Measurements from ENCODE around the gene POLR1E. TPM values are rescaled to one million over a fixed set of nuclear protein-coding genes. Genes with fewer than 3 reads are reported as not detected.

Gene POLR1E
- total RNA-seq, 1 experiment from 2014 or later = 31.4 TPM

DNA sequence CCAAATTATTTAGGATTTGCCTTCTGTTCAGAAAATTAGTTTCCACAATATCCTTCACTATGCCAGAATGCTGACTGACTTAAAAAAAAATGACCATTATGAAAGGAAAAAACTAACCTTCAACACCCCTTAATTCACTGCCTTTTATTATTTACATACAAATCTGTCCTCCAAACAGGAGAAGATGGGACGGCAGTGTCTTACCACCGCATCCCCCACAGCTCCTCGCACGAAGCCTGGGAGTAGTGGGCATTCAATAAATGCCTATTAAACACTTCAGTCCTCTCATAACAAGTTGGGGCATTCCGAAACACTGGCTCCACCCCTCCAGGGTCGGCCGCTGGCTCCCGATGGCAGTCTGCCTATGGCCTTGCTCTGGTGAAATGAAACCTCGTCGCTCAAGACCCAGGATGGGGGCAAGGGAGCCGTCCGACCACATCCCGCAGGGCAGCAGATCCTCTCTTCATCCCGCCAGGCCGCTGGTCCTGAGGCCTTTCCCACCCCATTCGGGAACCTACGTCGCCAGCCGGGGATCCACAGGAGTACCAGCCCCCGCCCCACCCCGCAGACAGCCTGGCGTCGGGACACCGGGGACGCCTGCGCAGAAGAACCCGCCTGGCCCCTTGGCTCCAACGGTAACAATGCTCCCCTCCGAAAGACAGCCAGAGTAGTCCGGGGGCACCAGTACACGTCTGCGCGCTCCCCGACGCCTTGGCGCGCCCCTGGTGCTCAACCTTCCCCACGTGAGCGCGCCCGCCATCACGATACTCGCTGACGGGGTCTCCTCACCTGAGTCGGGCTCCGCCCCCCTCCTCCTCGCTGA lies 21.1 kb upstream of the POLR1E start (continued):
- TF ChIP-seq, protein P1, sequence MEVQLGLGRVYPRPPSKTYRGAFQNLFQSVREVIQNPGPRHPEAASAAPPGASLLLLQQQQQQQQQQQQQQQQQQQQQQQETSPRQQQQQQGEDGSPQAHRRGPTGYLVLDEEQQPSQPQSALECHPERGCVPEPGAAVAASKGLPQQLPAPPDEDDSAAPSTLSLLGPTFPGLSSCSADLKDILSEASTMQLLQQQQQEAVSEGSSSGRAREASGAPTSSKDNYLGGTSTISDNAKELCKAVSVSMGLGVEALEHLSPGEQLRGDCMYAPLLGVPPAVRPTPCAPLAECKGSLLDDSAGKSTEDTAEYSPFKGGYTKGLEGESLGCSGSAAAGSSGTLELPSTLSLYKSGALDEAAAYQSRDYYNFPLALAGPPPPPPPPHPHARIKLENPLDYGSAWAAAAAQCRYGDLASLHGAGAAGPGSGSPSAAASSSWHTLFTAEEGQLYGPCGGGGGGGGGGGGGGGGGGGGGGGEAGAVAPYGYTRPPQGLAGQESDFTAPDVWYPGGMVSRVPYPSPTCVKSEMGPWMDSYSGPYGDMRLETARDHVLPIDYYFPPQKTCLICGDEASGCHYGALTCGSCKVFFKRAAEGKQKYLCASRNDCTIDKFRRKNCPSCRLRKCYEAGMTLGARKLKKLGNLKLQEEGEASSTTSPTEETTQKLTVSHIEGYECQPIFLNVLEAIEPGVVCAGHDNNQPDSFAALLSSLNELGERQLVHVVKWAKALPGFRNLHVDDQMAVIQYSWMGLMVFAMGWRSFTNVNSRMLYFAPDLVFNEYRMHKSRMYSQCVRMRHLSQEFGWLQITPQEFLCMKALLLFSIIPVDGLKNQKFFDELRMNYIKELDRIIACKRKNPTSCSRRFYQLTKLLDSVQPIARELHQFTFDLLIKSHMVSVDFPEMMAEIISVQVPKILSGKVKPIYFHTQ (CRISPR knock-in tag; IDR thresholded peaks at IDR 0.05) = no peak
- TF ChIP-seq ZNF121 (CRISPR knock-in tag; IDR thresholded peaks at IDR 0.05) = no peak
- TF ChIP-seq, protein P2, sequence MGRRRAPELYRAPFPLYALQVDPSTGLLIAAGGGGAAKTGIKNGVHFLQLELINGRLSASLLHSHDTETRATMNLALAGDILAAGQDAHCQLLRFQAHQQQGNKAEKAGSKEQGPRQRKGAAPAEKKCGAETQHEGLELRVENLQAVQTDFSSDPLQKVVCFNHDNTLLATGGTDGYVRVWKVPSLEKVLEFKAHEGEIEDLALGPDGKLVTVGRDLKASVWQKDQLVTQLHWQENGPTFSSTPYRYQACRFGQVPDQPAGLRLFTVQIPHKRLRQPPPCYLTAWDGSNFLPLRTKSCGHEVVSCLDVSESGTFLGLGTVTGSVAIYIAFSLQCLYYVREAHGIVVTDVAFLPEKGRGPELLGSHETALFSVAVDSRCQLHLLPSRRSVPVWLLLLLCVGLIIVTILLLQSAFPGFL (CRISPR knock-in tag; IDR thresholded peaks at IDR 0.05; ENCODE audit: borderline replicate concordance) = no peak
- TF ChIP-seq, protein P3, sequence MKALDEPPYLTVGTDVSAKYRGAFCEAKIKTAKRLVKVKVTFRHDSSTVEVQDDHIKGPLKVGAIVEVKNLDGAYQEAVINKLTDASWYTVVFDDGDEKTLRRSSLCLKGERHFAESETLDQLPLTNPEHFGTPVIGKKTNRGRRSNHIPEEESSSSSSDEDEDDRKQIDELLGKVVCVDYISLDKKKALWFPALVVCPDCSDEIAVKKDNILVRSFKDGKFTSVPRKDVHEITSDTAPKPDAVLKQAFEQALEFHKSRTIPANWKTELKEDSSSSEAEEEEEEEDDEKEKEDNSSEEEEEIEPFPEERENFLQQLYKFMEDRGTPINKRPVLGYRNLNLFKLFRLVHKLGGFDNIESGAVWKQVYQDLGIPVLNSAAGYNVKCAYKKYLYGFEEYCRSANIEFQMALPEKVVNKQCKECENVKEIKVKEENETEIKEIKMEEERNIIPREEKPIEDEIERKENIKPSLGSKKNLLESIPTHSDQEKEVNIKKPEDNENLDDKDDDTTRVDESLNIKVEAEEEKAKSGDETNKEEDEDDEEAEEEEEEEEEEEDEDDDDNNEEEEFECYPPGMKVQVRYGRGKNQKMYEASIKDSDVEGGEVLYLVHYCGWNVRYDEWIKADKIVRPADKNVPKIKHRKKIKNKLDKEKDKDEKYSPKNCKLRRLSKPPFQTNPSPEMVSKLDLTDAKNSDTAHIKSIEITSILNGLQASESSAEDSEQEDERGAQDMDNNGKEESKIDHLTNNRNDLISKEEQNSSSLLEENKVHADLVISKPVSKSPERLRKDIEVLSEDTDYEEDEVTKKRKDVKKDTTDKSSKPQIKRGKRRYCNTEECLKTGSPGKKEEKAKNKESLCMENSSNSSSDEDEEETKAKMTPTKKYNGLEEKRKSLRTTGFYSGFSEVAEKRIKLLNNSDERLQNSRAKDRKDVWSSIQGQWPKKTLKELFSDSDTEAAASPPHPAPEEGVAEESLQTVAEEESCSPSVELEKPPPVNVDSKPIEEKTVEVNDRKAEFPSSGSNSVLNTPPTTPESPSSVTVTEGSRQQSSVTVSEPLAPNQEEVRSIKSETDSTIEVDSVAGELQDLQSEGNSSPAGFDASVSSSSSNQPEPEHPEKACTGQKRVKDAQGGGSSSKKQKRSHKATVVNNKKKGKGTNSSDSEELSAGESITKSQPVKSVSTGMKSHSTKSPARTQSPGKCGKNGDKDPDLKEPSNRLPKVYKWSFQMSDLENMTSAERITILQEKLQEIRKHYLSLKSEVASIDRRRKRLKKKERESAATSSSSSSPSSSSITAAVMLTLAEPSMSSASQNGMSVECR (CRISPR knock-in tag; IDR thresholded peaks at IDR 0.05; ENCODE audit: borderline replicate concordance) = no peak; the same call in 1 of the 2 replicates
- TF ChIP-seq, protein P4, sequence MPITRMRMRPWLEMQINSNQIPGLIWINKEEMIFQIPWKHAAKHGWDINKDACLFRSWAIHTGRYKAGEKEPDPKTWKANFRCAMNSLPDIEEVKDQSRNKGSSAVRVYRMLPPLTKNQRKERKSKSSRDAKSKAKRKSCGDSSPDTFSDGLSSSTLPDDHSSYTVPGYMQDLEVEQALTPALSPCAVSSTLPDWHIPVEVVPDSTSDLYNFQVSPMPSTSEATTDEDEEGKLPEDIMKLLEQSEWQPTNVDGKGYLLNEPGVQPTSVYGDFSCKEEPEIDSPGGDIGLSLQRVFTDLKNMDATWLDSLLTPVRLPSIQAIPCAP (CRISPR knock-in tag; IDR thresholded peaks at IDR 0.05) = no peak
- TF ChIP-seq EMX1 (CRISPR knock-in tag; IDR thresholded peaks at IDR 0.05) = no peak
- no peak for TF ChIP-seq ZBTB21 (CRISPR knock-in tag; IDR thresholded peaks at IDR 0.05; ENCODE audit: borderline replicate concordance)
- TF ChIP-seq, protein P5, sequence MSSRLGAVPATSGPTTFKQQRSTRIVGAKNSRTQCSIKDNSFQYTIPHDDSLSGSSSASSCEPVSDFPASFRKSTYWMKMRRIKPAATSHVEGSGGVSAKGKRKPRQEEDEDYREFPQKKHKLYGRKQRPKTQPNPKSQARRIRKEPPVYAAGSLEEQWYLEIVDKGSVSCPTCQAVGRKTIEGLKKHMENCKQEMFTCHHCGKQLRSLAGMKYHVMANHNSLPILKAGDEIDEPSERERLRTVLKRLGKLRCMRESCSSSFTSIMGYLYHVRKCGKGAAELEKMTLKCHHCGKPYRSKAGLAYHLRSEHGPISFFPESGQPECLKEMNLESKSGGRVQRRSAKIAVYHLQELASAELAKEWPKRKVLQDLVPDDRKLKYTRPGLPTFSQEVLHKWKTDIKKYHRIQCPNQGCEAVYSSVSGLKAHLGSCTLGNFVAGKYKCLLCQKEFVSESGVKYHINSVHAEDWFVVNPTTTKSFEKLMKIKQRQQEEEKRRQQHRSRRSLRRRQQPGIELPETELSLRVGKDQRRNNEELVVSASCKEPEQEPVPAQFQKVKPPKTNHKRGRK (CRISPR knock-in tag; IDR thresholded peaks at IDR 0.05; ENCODE audit: borderline replicate concordance) = no peak
- TF ChIP-seq, protein P6, sequence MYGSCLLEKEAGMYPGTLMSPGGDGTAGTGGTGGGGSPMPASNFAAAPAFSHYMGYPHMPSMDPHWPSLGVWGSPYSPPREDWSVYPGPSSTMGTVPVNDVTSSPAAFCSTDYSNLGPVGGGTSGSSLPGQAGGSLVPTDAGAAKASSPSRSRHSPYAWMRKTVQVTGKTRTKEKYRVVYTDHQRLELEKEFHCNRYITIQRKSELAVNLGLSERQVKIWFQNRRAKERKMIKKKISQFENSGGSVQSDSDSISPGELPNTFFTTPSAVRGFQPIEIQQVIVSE (CRISPR knock-in tag; IDR thresholded peaks at IDR 0.05; ENCODE audit: borderline replicate concordance) = no peak
- TF ChIP-seq, protein P7, sequence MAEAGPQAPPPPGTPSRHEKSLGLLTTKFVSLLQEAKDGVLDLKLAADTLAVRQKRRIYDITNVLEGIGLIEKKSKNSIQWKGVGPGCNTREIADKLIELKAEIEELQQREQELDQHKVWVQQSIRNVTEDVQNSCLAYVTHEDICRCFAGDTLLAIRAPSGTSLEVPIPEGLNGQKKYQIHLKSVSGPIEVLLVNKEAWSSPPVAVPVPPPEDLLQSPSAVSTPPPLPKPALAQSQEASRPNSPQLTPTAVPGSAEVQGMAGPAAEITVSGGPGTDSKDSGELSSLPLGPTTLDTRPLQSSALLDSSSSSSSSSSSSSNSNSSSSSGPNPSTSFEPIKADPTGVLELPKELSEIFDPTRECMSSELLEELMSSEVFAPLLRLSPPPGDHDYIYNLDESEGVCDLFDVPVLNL (CRISPR knock-in tag; IDR thresholded peaks at IDR 0.05; ENCODE audit: borderline replicate concordance, low read depth) = no peak
- 0 out of 2 replicates have a peak, but pooled peaks have one; percentile 10 for TF ChIP-seq TEAD1 (CRISPR knock-in tag; IDR thresholded peaks at IDR 0.05)
- TF ChIP-seq, protein P8, sequence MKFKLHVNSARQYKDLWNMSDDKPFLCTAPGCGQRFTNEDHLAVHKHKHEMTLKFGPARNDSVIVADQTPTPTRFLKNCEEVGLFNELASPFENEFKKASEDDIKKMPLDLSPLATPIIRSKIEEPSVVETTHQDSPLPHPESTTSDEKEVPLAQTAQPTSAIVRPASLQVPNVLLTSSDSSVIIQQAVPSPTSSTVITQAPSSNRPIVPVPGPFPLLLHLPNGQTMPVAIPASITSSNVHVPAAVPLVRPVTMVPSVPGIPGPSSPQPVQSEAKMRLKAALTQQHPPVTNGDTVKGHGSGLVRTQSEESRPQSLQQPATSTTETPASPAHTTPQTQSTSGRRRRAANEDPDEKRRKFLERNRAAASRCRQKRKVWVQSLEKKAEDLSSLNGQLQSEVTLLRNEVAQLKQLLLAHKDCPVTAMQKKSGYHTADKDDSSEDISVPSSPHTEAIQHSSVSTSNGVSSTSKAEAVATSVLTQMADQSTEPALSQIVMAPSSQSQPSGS (CRISPR knock-in tag; IDR thresholded peaks at IDR 0.05; ENCODE audit: borderline replicate concordance, low read depth) = no peak
- TF ChIP-seq, protein P9, sequence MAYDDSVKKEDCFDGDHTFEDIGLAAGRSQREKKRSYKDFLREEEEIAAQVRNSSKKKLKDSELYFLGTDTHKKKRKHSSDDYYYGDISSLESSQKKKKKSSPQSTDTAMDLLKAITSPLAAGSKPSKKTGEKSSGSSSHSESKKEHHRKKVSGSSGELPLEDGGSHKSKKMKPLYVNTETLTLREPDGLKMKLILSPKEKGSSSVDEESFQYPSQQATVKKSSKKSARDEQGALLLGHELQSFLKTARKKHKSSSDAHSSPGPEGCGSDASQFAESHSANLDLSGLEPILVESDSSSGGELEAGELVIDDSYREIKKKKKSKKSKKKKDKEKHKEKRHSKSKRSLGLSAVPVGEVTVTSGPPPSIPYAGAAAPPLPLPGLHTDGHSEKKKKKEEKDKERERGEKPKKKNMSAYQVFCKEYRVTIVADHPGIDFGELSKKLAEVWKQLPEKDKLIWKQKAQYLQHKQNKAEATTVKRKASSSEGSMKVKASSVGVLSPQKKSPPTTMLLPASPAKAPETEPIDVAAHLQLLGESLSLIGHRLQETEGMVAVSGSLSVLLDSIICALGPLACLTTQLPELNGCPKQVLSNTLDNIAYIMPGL (CRISPR knock-in tag; IDR thresholded peaks at IDR 0.05) = no peak
- TF ChIP-seq, protein P10, sequence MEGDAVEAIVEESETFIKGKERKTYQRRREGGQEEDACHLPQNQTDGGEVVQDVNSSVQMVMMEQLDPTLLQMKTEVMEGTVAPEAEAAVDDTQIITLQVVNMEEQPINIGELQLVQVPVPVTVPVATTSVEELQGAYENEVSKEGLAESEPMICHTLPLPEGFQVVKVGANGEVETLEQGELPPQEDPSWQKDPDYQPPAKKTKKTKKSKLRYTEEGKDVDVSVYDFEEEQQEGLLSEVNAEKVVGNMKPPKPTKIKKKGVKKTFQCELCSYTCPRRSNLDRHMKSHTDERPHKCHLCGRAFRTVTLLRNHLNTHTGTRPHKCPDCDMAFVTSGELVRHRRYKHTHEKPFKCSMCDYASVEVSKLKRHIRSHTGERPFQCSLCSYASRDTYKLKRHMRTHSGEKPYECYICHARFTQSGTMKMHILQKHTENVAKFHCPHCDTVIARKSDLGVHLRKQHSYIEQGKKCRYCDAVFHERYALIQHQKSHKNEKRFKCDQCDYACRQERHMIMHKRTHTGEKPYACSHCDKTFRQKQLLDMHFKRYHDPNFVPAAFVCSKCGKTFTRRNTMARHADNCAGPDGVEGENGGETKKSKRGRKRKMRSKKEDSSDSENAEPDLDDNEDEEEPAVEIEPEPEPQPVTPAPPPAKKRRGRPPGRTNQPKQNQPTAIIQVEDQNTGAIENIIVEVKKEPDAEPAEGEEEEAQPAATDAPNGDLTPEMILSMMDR (IDR thresholded peaks at IDR 0.05) = no peak
- TF ChIP-seq MYBL2 (CRISPR knock-in tag; IDR thresholded peaks at IDR 0.05) = 0 out of 2 replicates have a peak, but pooled peaks have one; percentile 19
- TF ChIP-seq ZNF219 (CRISPR knock-in tag; IDR thresholded peaks at IDR 0.05; ENCODE audit: borderline replicate concordance) = no peak
- TF ChIP-seq SOX15 (CRISPR knock-in tag; IDR thresholded peaks at IDR 0.05) = no peak
- no peak for TF ChIP-seq NFE2L1 (CRISPR knock-in tag; IDR thresholded peaks at IDR 0.05)
- no peak for TF ChIP-seq GTF2I (CRISPR knock-in tag; conservative IDR thresholded peaks at IDR 0.05)

Measured in WTC11 (cell line).